Measurements from ENCODE around the gene PTPRG.

PTPRG gene

DNA sequence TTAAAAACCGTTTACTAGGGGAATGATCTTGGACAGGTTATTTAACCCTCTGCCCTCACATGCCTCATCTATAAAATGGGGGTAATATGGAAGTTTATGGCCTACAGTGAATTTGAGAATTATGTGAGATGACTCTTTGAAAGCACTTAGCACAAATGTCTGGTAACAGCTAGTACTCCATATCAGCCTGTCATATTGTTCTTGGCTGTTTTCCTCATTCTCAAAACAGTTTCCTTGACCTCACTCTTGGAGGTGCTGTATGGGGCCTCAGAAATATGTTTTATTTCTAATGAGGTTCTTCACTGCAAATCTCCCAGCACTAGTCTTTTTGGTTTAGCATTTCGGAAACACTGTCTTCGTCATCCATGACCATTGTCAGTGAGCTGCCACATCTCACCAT, 413.8 kb downstream of the PTPRG start:
- no peak overlapping the region for H3K4me3 ChIP-seq (ENCODE audit: low read length)
- DNase-seq (ENCODE audit: low read depth) = no peak
- TF ChIP-seq, protein P1, sequence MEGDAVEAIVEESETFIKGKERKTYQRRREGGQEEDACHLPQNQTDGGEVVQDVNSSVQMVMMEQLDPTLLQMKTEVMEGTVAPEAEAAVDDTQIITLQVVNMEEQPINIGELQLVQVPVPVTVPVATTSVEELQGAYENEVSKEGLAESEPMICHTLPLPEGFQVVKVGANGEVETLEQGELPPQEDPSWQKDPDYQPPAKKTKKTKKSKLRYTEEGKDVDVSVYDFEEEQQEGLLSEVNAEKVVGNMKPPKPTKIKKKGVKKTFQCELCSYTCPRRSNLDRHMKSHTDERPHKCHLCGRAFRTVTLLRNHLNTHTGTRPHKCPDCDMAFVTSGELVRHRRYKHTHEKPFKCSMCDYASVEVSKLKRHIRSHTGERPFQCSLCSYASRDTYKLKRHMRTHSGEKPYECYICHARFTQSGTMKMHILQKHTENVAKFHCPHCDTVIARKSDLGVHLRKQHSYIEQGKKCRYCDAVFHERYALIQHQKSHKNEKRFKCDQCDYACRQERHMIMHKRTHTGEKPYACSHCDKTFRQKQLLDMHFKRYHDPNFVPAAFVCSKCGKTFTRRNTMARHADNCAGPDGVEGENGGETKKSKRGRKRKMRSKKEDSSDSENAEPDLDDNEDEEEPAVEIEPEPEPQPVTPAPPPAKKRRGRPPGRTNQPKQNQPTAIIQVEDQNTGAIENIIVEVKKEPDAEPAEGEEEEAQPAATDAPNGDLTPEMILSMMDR (IDR thresholded peaks at IDR 0.05; ENCODE audit: insufficient read depth, low read depth, low read length, missing control alignments) = no peak

DNA sequence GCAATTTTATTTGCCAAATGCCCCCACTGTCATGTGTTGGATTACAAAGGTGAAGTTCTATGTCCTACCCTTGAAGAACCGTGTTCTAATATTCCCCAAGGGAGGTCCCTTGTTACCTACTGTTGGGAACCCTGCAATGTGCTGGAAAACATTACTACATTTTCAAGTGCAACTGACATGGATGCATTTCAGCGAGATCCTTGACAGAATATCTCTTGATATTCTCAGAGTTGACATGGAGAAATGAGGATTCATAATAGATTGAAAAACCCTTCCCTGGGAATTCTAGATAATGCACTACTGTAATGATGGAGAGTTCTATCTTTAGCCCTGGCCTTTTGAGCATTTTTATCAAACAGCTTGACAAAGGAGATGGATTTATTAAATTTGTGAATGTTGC, 414.6 kb downstream of the PTPRG start:
- DNase-seq (ENCODE audit: low read depth) = no peak
- TF ChIP-seq, protein P1 (IDR thresholded peaks at IDR 0.05; ENCODE audit: insufficient read depth, low read depth, low read length, missing control alignments) = no peak
- H3K4me3 ChIP-seq (ENCODE audit: low read length) = no peak overlapping the region

DNA sequence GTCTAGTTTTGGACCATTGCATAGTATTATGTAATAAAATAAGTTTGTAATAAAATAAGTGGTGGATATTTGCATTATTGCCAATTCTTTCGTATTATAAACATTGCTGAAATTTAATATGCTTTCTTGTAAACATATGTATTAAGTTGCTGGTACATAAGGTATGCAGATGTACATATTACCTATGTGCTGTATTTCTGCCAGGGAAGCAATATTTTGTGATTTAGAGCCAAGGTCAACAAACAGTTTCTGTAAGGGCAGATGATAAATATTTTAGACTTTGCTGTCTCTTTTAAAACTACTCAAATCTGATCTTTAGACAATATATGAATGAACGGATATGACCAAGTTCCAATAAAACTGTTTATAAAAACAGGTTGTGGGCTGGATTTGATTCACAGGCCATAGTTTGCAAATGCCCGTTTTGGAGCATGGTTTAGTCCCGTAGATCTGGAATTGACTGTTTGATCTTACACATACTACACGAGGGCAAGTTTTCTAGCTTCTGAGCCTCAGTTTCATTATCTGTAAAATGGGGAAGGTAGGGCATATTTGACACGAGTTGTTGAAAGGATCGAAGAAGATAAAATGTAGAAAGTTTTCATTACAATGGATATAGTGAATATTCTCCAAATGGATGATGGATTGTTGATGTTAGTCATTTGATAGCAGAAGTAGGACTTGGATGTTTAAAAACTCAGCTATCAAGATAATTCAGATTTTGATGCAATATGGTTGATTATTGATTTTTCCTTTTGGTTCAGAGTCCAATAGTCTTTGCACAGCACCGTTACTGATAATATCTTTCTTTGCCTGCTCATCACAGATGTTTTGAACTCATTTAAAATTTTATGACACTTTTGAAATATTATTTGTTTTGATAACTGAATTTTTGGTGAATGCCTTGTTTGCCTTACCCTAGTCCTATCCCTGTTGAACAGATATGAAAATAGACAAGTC, 417.4 kb downstream of the PTPRG start:
- H3K4me3 ChIP-seq (ENCODE audit: low read length) = no peak overlapping the region
- DNase-seq (ENCODE audit: low read depth) = no peak
- TF ChIP-seq, protein P1 (IDR thresholded peaks at IDR 0.05; ENCODE audit: insufficient read depth, low read depth, low read length, missing control alignments) = no peak

DNA sequence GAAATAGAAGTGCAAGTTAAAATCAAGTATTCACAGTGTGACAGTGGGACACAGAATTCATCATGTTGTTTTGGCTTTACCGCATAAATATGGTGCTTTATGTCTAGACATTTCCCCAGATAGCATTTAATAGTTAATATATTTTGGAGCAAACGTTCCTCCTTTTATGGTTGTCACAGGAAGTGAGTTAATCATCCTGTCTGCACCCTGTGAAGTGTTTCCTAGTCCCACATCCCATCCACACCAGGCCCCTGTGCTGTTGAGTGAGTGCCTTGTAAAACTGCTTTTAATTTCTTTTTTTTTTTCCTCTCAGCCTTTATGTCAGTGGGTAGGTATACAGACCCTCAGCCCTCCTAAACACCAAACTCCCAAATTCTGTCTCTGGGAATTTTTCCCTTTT, 418.3 kb downstream of the PTPRG start:
- H3K4me3 ChIP-seq (ENCODE audit: low read length) = no peak overlapping the region
- no peak for DNase-seq (ENCODE audit: low read depth)
- TF ChIP-seq, protein P1 (IDR thresholded peaks at IDR 0.05; ENCODE audit: insufficient read depth, low read depth, low read length, missing control alignments) = no peak

DNA sequence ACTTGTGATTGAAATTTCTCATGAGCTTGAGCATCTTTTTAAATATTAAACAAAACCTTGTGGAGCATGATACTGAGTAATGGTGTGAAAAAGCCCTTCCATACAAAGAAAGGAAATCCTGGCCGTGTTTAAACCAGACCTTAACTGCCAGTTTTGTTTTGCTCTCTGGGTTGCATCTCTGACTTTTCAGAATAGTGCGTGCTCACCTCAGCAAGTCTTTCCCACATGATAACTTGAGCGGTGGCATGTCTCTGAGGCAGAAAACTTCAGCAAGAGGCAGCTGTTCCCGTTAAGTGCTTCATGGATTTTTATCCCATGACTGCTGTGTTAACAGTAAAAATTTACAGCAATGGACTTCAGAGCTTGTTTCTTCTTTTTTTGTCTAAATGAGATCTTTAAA, 418.7 kb downstream of the PTPRG start:
- TF ChIP-seq, protein P1 (IDR thresholded peaks at IDR 0.05; ENCODE audit: insufficient read depth, low read depth, low read length, missing control alignments) = no peak
- no peak overlapping the region for H3K4me3 ChIP-seq (ENCODE audit: low read length)
- DNase-seq (ENCODE audit: low read depth) = no peak

DNA sequence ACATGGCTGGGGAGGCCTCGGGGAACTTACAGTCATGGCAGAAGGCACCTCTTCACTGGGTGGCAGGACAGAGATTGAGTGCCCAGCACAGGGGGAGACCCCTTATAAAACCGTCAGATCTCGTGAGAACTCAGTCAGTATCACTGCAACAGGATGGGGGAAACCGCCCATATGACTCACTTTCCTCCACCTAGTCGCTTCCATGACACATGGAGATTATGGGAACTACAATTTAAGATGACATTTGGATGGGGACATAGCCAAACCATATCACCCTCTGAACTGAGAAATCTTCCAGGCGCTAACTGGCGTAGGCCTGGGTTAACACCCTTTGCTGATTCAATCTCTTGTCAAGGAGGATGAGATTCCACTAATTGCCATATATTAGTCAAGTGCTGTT, 419.7 kb downstream of the PTPRG start:
- TF ChIP-seq, protein P1 (IDR thresholded peaks at IDR 0.05; ENCODE audit: insufficient read depth, low read depth, low read length, missing control alignments) = no peak
- no peak overlapping the region for H3K4me3 ChIP-seq (ENCODE audit: low read length)
- peak; percentile 22 for DNase-seq (ENCODE audit: low read depth)

DNA sequence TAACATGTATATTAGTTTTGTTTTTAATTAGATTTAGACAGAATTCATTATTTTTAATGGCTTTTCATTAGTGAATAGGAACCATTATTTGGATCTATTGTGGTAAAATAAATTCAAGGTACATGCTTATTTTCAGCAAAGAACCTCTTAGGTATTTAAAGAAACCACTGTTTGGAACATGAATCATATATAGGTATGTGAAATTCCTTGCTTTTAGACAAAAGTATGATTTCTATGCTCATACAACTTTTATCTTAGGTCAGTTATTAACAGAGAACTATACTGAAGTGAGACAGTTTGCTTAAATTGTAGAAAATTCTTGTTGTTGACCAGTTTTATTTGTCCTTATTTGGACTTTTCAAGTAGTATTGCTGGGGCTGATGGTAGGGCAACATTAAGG, 422.1 kb downstream of the PTPRG start:
- TF ChIP-seq, protein P1 (IDR thresholded peaks at IDR 0.05; ENCODE audit: insufficient read depth, low read depth, low read length, missing control alignments) = no peak
- H3K4me3 ChIP-seq (ENCODE audit: low read length) = no peak overlapping the region
- no peak for DNase-seq (ENCODE audit: low read depth)
